HEK293 (cell line): Measurements from ENCODE around the gene PIM2.

Experiments used
- CTCF ChIA-PET: fragments of 350-600 bp; formaldehyde crosslinking; extraction: SDS; loops from one replicate; lab custom pipeline; 2021; ENCODE audit warnings: antibody characterized with exemption; lab: Yijun Ruan, JAX
- POLR2A ChIA-PET: fragments of 300-600 bp; formaldehyde crosslinking; extraction: SDS; loops from one replicate; lab custom pipeline; 2020; ENCODE audit warnings: antibody characterized with exemption, inconsistent platforms; lab: Yijun Ruan, JAX
- H3K27ac ChIP-seq: fragments of 200-500 bp; sonication (Bioruptor generic); 2 replicates; pipeline ENCODE4 v1.5.1; 2014; ENCODE audit warnings: low read depth, low read length, control low read depth, inconsistent platforms; ENCODE audit errors: extremely low read depth
- H3K36me3 ChIP-seq, 2 experiments: fragments of 200-500 bp in 1 of 2; sonication (Bioruptor generic) in 1 of 2; 1 replicate in 1 of 2; 2 replicates in 1 of 2; pipeline ENCODE4 v1.5.1; 2014 to 2017; ENCODE audit warnings: inconsistent platforms in 2 of 2, low read length in 2 of 2; ENCODE audit not compliant: control insufficient read depth in 2 of 2, insufficient read depth in 1 of 2
- H3K4me1 ChIP-seq: fragments of 200-500 bp; sonication (Bioruptor generic); 2 replicates; pipeline ENCODE4 v1.5.1; 2014; ENCODE audit warnings: mild to moderate bottlenecking, low read length, inconsistent platforms; ENCODE audit not compliant: control insufficient read depth, insufficient read depth
- H3K4me3 ChIP-seq: 2 replicates; pipeline ENCODE4 v1.5.1; 2011; ENCODE audit warnings: low read depth, mild to moderate bottlenecking, control low read depth, low read length, moderate library complexity
- H3K9me3 ChIP-seq: fragments of 200-500 bp; sonication (Bioruptor generic); 2 replicates; pipeline ENCODE4 v1.5.1; 2014; ENCODE audit warnings: low read depth, low read length, inconsistent platforms; ENCODE audit not compliant: control insufficient read depth, insufficient read depth
- BCL11B ChIP-seq: fragments of 450-650 bp; formaldehyde crosslinking; IDR thresholded peaks from 2 replicates; pipeline ENCODE4 v1.5.1; 2016; ENCODE audit warnings: low read depth, missing biosample characterization, missing genetic modification characterization
- FEZF1 ChIP-seq: fragments of 450-650 bp; formaldehyde crosslinking; IDR thresholded peaks from 2 replicates; pipeline ENCODE4 v1.5.1; 2016; ENCODE audit warnings: missing biosample characterization, missing genetic modification characterization
- KLF9 ChIP-seq: fragments of 450-650 bp; formaldehyde crosslinking; IDR thresholded peaks from 2 replicates; pipeline ENCODE4 v1.5.1; 2016; ENCODE audit warnings: missing biosample characterization, missing genetic modification characterization, low read depth
- MEIS1 ChIP-seq: sonication (generic); formaldehyde crosslinking; IDR thresholded peaks from 2 replicates; pipeline ENCODE4 v1.8.1; 2022; ENCODE audit warnings: missing genetic modification reagents, mild to moderate bottlenecking, borderline replicate concordance
- REPIN1 ChIP-seq: fragments of 450-650 bp; formaldehyde crosslinking; IDR thresholded peaks from 2 replicates; pipeline ENCODE4 v1.5.1; 2017; ENCODE audit warnings: missing biosample characterization, missing genetic modification characterization, low read depth
- SP2 ChIP-seq: fragments of 450-650 bp; formaldehyde crosslinking; IDR thresholded peaks from 2 replicates; pipeline ENCODE4 v1.5.1; 2016; ENCODE audit warnings: missing biosample characterization, missing genetic modification characterization
- TRIM28 ChIP-seq: IDR thresholded peaks from 2 replicates; pipeline ENCODE4 v1.6.1; 2011; ENCODE audit warnings: low read length, control low read depth, borderline replicate concordance
- ZBTB21 ChIP-seq: fragments of 450-650 bp; formaldehyde crosslinking; IDR thresholded peaks from 2 replicates; pipeline ENCODE4 v1.5.1; 2017; ENCODE audit warnings: missing biosample characterization, missing genetic modification characterization
- ZNF174 ChIP-seq: fragments of 450-650 bp; formaldehyde crosslinking; IDR thresholded peaks from 2 replicates; pipeline ENCODE4 v1.5.0; 2017; ENCODE audit warnings: missing biosample characterization, mild to moderate bottlenecking, missing genetic modification characterization
- ZNF2 ChIP-seq: fragments of 450-650 bp; formaldehyde crosslinking; IDR thresholded peaks from 2 replicates; pipeline ENCODE4 v1.5.1; 2016; ENCODE audit warnings: missing biosample characterization, missing genetic modification characterization
- ZNF202 ChIP-seq: fragments of 450-650 bp; formaldehyde crosslinking; IDR thresholded peaks from 2 replicates; pipeline ENCODE4 v1.5.1; 2016; ENCODE audit warnings: missing biosample characterization, missing genetic modification characterization, borderline replicate concordance
- ZNF239 ChIP-seq: fragments of 450-650 bp; formaldehyde crosslinking; IDR thresholded peaks from 2 replicates; pipeline ENCODE4 v1.5.1; 2016; ENCODE audit warnings: missing biosample characterization, missing genetic modification characterization
- ZNF302 ChIP-seq: fragments of 450-650 bp; formaldehyde crosslinking; IDR thresholded peaks from 2 replicates; pipeline ENCODE4 v1.5.1; 2016; ENCODE audit warnings: missing biosample characterization, missing genetic modification characterization, low read depth
- ZNF341 ChIP-seq: fragments of 450-650 bp; formaldehyde crosslinking; IDR thresholded peaks from 2 replicates; pipeline ENCODE4; 2016; ENCODE audit warnings: low read depth, missing biosample characterization, missing genetic modification characterization
- ZNF37A ChIP-seq: fragments of 450-650 bp; IDR thresholded peaks from 2 replicates; pipeline ENCODE4 v1.5.1; 2018; ENCODE audit warnings: missing biosample characterization, missing genetic modification characterization
- ZNF48 ChIP-seq: fragments of 450-650 bp; formaldehyde crosslinking; IDR thresholded peaks from 2 replicates; pipeline ENCODE4 v1.5.1; 2016; ENCODE audit warnings: missing biosample characterization, missing genetic modification characterization
- ZNF596 ChIP-seq: fragments of 450-650 bp; IDR thresholded peaks from 2 replicates; pipeline ENCODE4 v1.5.0; 2018; ENCODE audit warnings: missing biosample characterization, mild to moderate bottlenecking, missing genetic modification characterization, moderate library complexity
- ZNF639 ChIP-seq: fragments of 450-650 bp; formaldehyde crosslinking; IDR thresholded peaks from 2 replicates; pipeline ENCODE4 v1.5.1; 2016; ENCODE audit warnings: missing biosample characterization, missing genetic modification characterization
- ZNF747 ChIP-seq: fragments of 450-650 bp; formaldehyde crosslinking; IDR thresholded peaks from 2 replicates; pipeline ENCODE4 v1.5.1; 2016; ENCODE audit warnings: missing biosample characterization, missing genetic modification characterization
- ZNF785 ChIP-seq: fragments of 450-650 bp; formaldehyde crosslinking; IDR thresholded peaks from 2 replicates; pipeline ENCODE4 v1.5.1; 2016; ENCODE audit warnings: missing biosample characterization, missing genetic modification characterization
- ZNF830 ChIP-seq: fragments of 450-650 bp; IDR thresholded peaks from 2 replicates; pipeline ENCODE4 v1.5.0; 2018; ENCODE audit warnings: missing biosample characterization, missing genetic modification characterization, low read depth, mild to moderate bottlenecking, moderate library complexity
- ZNF843 ChIP-seq: fragments of 450-650 bp; formaldehyde crosslinking; IDR thresholded peaks from 2 replicates; pipeline ENCODE4 v1.5.1; 2016; ENCODE audit warnings: missing biosample characterization, missing genetic modification characterization
- TF ChIP-seq, protein P1 (sequence below): fragments of 450-650 bp; formaldehyde crosslinking; IDR thresholded peaks from 2 replicates; pipeline ENCODE4 v1.5.1; 2016; ENCODE audit warnings: missing biosample characterization, missing genetic modification characterization, low read depth
- TF ChIP-seq, protein P2 (sequence below): fragments of 450-650 bp; formaldehyde crosslinking; IDR thresholded peaks from 2 replicates; pipeline ENCODE4 v1.5.1; 2016; ENCODE audit warnings: missing biosample characterization, missing genetic modification characterization, borderline replicate concordance
- TF ChIP-seq, protein P3 (sequence below): fragments of 450-650 bp; formaldehyde crosslinking; IDR thresholded peaks from 2 replicates; pipeline ENCODE4 v1.5.1; 2017; ENCODE audit warnings: missing biosample characterization, missing genetic modification characterization
- TF ChIP-seq, protein P4 (sequence below): fragments of 450-650 bp; formaldehyde crosslinking; IDR thresholded peaks from 2 replicates; pipeline ENCODE4 v1.5.1; 2016; ENCODE audit warnings: missing biosample characterization, missing genetic modification characterization, low read depth
- TF ChIP-seq, protein P5 (sequence below): fragments of 450-650 bp; IDR thresholded peaks from 2 replicates; pipeline ENCODE4 v1.5.1; 2018; ENCODE audit warnings: missing biosample characterization, missing genetic modification characterization

Gene PIM2

DNA sequence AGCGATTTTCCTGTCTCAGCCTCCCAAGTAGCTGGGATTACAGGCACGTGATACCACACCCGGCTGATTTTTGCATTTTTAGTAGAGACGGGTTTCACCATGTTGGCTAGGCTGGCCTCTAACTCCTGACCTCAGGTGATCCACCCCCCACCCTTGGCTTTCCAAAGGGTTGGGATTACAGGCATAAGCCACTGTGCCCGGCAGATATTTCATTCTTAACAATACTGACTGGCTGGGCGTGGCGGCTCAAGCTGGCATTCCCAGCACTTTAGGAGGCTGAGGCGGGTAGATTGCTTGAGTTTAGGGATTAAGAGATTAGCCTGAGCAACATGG lies 19.8 kb downstream of the PIM2 start (continued):
- TF ChIP-seq, protein P1, sequence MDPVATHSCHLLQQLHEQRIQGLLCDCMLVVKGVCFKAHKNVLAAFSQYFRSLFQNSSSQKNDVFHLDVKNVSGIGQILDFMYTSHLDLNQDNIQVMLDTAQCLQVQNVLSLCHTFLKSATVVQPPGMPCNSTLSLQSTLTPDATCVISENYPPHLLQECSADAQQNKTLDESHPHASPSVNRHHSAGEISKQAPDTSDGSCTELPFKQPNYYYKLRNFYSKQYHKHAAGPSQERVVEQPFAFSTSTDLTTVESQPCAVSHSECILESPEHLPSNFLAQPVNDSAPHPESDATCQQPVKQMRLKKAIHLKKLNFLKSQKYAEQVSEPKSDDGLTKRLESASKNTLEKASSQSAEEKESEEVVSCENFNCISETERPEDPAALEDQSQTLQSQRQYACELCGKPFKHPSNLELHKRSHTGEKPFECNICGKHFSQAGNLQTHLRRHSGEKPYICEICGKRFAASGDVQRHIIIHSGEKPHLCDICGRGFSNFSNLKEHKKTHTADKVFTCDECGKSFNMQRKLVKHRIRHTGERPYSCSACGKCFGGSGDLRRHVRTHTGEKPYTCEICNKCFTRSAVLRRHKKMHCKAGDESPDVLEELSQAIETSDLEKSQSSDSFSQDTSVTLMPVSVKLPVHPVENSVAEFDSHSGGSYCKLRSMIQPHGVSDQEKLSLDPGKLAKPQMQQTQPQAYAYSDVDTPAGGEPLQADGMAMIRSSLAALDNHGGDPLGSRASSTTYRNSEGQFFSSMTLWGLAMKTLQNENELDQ = no peak
- TF ChIP-seq ZNF202 (no peak), ZNF830 (tag by site-specific recombination) (no peak), REPIN1 (tag by site-specific recombination) (no peak)
- TF ChIP-seq, protein P2, sequence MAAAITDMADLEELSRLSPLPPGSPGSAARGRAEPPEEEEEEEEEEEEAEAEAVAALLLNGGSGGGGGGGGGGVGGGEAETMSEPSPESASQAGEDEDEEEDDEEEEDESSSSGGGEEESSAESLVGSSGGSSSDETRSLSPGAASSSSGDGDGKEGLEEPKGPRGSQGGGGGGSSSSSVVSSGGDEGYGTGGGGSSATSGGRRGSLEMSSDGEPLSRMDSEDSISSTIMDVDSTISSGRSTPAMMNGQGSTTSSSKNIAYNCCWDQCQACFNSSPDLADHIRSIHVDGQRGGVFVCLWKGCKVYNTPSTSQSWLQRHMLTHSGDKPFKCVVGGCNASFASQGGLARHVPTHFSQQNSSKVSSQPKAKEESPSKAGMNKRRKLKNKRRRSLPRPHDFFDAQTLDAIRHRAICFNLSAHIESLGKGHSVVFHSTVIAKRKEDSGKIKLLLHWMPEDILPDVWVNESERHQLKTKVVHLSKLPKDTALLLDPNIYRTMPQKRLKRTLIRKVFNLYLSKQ = no peak

DNA sequence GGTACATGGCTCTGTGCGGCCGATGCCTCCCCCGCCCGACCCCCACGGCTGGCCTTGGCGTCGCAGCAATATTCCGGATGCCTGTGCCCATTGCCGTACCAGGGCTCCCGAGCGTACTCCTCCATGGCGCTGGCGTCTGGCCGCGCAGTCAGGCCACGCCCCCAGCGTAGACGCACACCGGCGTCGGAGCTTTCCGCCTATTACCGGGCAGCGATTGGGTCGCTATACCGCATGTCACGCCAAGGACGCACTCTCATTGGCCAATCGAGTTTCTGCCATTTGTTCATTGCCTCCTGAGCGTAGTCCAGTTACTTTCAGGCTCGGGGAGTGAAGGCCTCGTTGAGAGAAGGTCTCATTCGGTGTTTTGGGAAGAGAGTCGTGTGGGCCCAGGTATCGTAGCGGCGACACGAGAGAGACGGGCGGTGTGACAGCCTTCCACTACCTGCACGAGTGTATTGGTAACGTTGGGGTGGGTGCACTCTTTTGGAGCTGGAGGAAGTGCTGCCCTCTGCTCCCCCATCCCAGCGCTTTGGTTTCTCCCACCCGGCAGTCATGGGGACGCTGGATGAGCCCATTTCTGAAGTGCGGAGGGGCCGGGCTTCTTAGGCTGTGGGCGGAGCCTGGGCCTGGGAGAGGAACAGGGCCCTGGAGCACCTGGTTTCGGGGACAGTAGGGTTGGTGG lies 21.1 kb downstream of the PIM2 start, which contains the start of the genes PQBP1 and TIMM17B:
TSS of gene PQBP1 (plus strand) at position 306 of the 682 bp plus-strand sequence. CDS start 580 bp downstream, outside the sequence.
TSS of gene TIMM17B (minus strand) at position 144 of the 682 bp plus-strand sequence. CDS start at position 125, 19 bp downstream.
- Histone ChIP-seq H3K27ac (peak within 1 kb of the TSS; percentile 91), H3K4me1 (no peaks in the 10 kb centered on the region), H3K36me3 (peaks cover 24 to 60% of the 10 kb centered on the region in 2 experiments), H3K4me3 (peak within 1 kb of the TSS; percentile 79), H3K9me3 (no peaks in the 10 kb centered on the region)
- CTCF ChIA-PET = interaction anchor here (1.3 to 1.6 kb wide), 3 partner anchors 9 to 62 kb away, joined by 3 to 4 read pairs (median 3); no protein-coding TSS in a partner anchor
- POLR2A ChIA-PET = interaction anchor here (0.5 to 3.2 kb wide), 23 partner anchors 9 to 299 kb away, joined by 3 to 21 read pairs (median 4); partner anchors contain the start of genes GRIPAP1, HDAC6, OTUD5 and PCSK1N
- TF ChIP-seq ZNF785 (0 out of 2 replicates have a peak, but pooled peaks have one; percentile 43), ZNF596 (tag by site-specific recombination) (no peak), ZNF747 (tag by site-specific recombination) (no peak), ZNF843 (tag by site-specific recombination) (0 out of 2 replicates have a peak, but pooled peaks have one; percentile 4), MEIS1 (CRISPR knock-in tag) (no peak), ZNF48 (tag by site-specific recombination) (no peak), ZNF639 (tag by site-specific recombination) (peak; percentile 78; the same call in 1 of the 2 replicates), KLF9 (tag by site-specific recombination) (peak; percentile 31; the same call in 1 of the 2 replicates), ZNF341 (tag by site-specific recombination) (peak; percentile 96), SP2 (tag by site-specific recombination) (peak; percentile 91), ZNF302 (tag by site-specific recombination) (no peak), TRIM28 (peak; percentile 92), ZNF37A (tag by site-specific recombination) (no peak), FEZF1 (peak; percentile 56; the same call in 1 of the 2 replicates), REPIN1 (tag by site-specific recombination) (no peak), ZNF2 (tag by site-specific recombination) (peak; percentile 90), ZBTB21 (tag by site-specific recombination) (no peak), ZNF174 (tag by site-specific recombination) (no peak), ZNF239 (no peak), BCL11B (no peak)
- TF ChIP-seq, protein P3, sequence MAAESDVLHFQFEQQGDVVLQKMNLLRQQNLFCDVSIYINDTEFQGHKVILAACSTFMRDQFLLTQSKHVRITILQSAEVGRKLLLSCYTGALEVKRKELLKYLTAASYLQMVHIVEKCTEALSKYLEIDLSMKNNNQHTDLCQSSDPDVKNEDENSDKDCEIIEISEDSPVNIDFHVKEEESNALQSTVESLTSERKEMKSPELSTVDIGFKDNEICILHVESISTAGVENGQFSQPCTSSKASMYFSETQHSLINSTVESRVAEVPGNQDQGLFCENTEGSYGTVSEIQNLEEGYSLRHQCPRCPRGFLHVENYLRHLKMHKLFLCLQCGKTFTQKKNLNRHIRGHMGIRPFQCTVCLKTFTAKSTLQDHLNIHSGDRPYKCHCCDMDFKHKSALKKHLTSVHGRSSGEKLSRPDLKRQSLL (tag by site-specific recombination) = no peak
- TF ChIP-seq, protein P4, sequence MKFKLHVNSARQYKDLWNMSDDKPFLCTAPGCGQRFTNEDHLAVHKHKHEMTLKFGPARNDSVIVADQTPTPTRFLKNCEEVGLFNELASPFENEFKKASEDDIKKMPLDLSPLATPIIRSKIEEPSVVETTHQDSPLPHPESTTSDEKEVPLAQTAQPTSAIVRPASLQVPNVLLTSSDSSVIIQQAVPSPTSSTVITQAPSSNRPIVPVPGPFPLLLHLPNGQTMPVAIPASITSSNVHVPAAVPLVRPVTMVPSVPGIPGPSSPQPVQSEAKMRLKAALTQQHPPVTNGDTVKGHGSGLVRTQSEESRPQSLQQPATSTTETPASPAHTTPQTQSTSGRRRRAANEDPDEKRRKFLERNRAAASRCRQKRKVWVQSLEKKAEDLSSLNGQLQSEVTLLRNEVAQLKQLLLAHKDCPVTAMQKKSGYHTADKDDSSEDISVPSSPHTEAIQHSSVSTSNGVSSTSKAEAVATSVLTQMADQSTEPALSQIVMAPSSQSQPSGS (tag by site-specific recombination) = no peak
- TF ChIP-seq, protein P5, sequence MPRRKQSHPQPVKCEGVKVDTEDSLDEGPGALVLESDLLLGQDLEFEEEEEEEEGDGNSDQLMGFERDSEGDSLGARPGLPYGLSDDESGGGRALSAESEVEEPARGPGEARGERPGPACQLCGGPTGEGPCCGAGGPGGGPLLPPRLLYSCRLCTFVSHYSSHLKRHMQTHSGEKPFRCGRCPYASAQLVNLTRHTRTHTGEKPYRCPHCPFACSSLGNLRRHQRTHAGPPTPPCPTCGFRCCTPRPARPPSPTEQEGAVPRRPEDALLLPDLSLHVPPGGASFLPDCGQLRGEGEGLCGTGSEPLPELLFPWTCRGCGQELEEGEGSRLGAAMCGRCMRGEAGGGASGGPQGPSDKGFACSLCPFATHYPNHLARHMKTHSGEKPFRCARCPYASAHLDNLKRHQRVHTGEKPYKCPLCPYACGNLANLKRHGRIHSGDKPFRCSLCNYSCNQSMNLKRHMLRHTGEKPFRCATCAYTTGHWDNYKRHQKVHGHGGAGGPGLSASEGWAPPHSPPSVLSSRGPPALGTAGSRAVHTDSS = no peak
